ENCODE measurements around the gene LRRC7. TPM values are rescaled to one million over a fixed set of nuclear protein-coding genes. Genes with fewer than 3 reads are reported as not detected.

The LRRC7 gene
- total RNA-seq, 6 experiments from 2014 or later = 0.09 to 0.33 (median 0.23) TPM

- Mint-ChIP-seq H3K27me3 (ENCODE audit: insufficient read depth) (no peaks in the 10 kb centered on the region), H3K27ac (no peak overlapping the region)
- DNase-seq = no peak
These were observed 32.2 kb upstream of the LRRC7 start for GRCh38 chr1:69535490-69535889.

GRCh38 chr1:69540052-69540451, 27.7 kb upstream of the LRRC7 start:
- Mint-ChIP-seq H3K27me3 (ENCODE audit: insufficient read depth) (no peaks in the 10 kb centered on the region), H3K36me3 (ENCODE audit: low read depth) (0 out of 2 replicates have a peak, but pooled peaks cover 3% of the 10 kb centered on the region), H3K4me1 (ENCODE audit: low read depth) (no peaks in the 10 kb centered on the region), H3K27ac (no peak overlapping the region), H3K4me3 (no peak overlapping the region), H3K9me3 (peaks cover 37% of the 10 kb centered on the region)
- no peak for DNase-seq
- TF ChIP-seq, protein P1, sequence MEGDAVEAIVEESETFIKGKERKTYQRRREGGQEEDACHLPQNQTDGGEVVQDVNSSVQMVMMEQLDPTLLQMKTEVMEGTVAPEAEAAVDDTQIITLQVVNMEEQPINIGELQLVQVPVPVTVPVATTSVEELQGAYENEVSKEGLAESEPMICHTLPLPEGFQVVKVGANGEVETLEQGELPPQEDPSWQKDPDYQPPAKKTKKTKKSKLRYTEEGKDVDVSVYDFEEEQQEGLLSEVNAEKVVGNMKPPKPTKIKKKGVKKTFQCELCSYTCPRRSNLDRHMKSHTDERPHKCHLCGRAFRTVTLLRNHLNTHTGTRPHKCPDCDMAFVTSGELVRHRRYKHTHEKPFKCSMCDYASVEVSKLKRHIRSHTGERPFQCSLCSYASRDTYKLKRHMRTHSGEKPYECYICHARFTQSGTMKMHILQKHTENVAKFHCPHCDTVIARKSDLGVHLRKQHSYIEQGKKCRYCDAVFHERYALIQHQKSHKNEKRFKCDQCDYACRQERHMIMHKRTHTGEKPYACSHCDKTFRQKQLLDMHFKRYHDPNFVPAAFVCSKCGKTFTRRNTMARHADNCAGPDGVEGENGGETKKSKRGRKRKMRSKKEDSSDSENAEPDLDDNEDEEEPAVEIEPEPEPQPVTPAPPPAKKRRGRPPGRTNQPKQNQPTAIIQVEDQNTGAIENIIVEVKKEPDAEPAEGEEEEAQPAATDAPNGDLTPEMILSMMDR (IDR thresholded peaks at IDR 0.05) = no peak

More at GRCh38 chr1:69535490-69535889, 32.2 kb upstream of the LRRC7 start:
- TF ChIP-seq, protein P1 (IDR thresholded peaks at IDR 0.05) = no peak
- H3K9me3 Mint-ChIP-seq = peaks cover 48% of the 10 kb centered on the region
- H3K36me3 Mint-ChIP-seq (ENCODE audit: low read depth) = no peaks in the 10 kb centered on the region
- no peaks in the 10 kb centered on the region for H3K4me1 Mint-ChIP-seq (ENCODE audit: low read depth)
- H3K4me3 Mint-ChIP-seq = no peak overlapping the region

- no peaks in the 10 kb centered on the region for H3K27me3 Mint-ChIP-seq (ENCODE audit: insufficient read depth)
- peaks cover 35% of the 10 kb centered on the region for H3K9me3 Mint-ChIP-seq
- no peak overlapping the region for H3K27ac Mint-ChIP-seq
- H3K4me3 Mint-ChIP-seq = no peak overlapping the region
- H3K36me3 Mint-ChIP-seq (ENCODE audit: low read depth) = no peaks in the 10 kb centered on the region
- DNase-seq = no peak
- no peaks in the 10 kb centered on the region for H3K4me1 Mint-ChIP-seq (ENCODE audit: low read depth)
- TF ChIP-seq, protein P1 (IDR thresholded peaks at IDR 0.05) = no peak
These were observed 16.0 kb upstream of the LRRC7 start for GRCh38 chr1:69551476-69552324.

DNA sequence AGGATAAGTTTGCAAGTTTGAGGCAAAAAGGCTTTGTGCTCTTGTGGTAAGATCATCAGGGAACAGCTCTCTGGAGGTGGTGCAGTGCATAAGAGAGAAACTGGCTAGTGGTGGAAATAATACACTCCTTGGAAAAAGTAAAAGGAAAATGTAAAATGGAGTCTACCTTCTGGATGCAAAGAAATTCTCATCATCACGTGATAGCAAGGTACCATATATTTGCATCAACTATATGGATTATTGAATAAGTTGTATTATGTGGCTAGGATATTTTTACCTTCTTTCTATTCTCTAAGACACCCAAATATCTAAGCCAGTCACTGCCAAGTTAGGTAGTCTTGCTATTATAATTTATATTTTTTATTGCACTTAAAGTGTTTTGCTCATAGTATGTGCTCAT, 14.0 kb upstream of the LRRC7 start:
- no peaks in the 10 kb centered on the region for H3K36me3 Mint-ChIP-seq (ENCODE audit: low read depth)
- no peak for DNase-seq
- TF ChIP-seq, protein P1 (IDR thresholded peaks at IDR 0.05) = no peak
- H3K27ac Mint-ChIP-seq = no peak overlapping the region
- H3K27me3 Mint-ChIP-seq (ENCODE audit: insufficient read depth) = no peaks in the 10 kb centered on the region
- H3K4me1 Mint-ChIP-seq (ENCODE audit: low read depth) = no peaks in the 10 kb centered on the region
- H3K4me3 Mint-ChIP-seq = no peak overlapping the region
- peaks cover 29% of the 10 kb centered on the region for H3K9me3 Mint-ChIP-seq

DNA sequence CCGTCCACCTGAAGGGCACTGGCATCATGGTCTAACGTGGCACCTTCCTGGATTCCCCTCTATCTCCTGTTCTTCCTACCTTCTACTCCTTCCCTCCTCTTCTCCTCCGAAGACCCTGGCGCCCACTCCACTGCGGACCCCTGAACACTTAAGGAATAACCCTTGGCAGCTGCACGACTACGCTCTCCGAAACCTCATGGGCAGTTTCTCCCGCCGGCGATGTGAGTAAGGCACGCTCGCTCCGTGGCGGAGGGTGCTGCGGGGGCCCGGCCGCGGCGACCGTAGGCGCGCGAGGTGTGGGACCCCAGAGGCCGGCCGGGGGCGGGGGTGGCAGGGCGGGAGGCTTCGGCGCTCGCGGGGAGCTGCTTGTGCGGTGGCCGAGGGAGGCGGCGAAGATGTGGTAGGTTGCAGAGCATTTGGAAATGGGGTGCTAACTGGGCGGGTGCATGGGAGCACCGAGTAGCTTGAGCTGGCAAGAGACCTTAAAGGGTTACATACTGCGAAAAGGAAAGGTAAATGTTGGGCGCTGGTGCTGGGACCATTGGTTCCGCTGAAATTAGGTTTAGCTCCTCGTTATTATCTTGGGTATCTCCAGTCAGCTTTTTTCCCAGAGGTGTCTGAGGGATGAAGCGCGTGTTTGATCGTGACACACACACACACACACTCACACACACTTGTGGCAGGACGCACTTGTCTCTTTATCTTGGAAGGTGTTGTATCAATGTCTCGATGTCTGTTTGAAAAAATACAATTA, 876 bp downstream of the LRRC7 start:
- Mint-ChIP-seq H3K4me3 (peak overlapping the region; percentile 13; the same call in 1 of the 2 replicates), H3K36me3 (ENCODE audit: low read depth) (no peaks in the 10 kb centered on the region), H3K27ac (no peak overlapping the region), H3K27me3 (ENCODE audit: insufficient read depth) (peaks cover 8% of the 10 kb centered on the region), H3K4me1 (ENCODE audit: low read depth) (peaks cover 6% of the 10 kb centered on the region; the same call in 1 of the 2 replicates), H3K9me3 (peaks cover 8% of the 10 kb centered on the region)
- TF ChIP-seq, protein P1 (IDR thresholded peaks at IDR 0.05) = no peak
- no peak for DNase-seq
